Glutamatergic neuron (in vitro differentiated cells): ENCODE measurements around the gene NATD1. TPM values are rescaled to one million over a fixed set of nuclear protein-coding genes. Genes with fewer than 3 reads are reported as not detected.
A peak's percentile ranks its signal among the peaks of the same experiment; 100 is the strongest.

Source experiments
- DNase-seq: peaks from one replicate; pipeline ENCODE4 v3.0.0; 2022
- H3K27ac Mint-ChIP-seq: one replicate; pipeline ENCODE4 v1.8.0; 2020; ENCODE audit warnings: mild to moderate bottlenecking, mixed read lengths, inconsistent platforms; ENCODE audit not compliant: unreplicated experiment
- H3K27me3 Mint-ChIP-seq: one replicate; pipeline ENCODE4 v1.8.0; 2020; ENCODE audit warnings: mild to moderate bottlenecking, moderate library complexity, mixed read lengths, inconsistent platforms; ENCODE audit not compliant: unreplicated experiment
- H3K36me3 Mint-ChIP-seq: one replicate; pipeline ENCODE4 v1.8.0; 2020; ENCODE audit warnings: mild to moderate bottlenecking, mixed read lengths, inconsistent platforms; ENCODE audit not compliant: unreplicated experiment
- H3K4me1 Mint-ChIP-seq: one replicate; pipeline ENCODE4 v1.8.0; 2020; ENCODE audit warnings: mild to moderate bottlenecking, low read depth, mixed read lengths, inconsistent platforms; ENCODE audit not compliant: unreplicated experiment
- H3K4me3 Mint-ChIP-seq: one replicate; pipeline ENCODE4 v1.8.0; 2020; ENCODE audit warnings: mild to moderate bottlenecking, mixed read lengths, inconsistent platforms; ENCODE audit not compliant: unreplicated experiment
- H3K9me3 Mint-ChIP-seq: one replicate; pipeline ENCODE4 v1.8.0; 2020; ENCODE audit warnings: mild to moderate bottlenecking, moderate library complexity, mixed read lengths, inconsistent platforms; ENCODE audit not compliant: unreplicated experiment
- CTCF ChIP-seq: fragments of 200-600 bp; sonication (generic); IDR thresholded peaks from one replicate; pipeline ENCODE4 v1.5.0; 2021; ENCODE audit not compliant: partially characterized antibody, unreplicated experiment
- total RNA-seq: library from RNA; stranded (reverse); fragmentation: NEBNext Ultra II Directional; extraction: Animal tissue kit (Norgen Biotek cat#: 25700); gene quantifications from one replicate; pipeline ENCODE4 v1.2.1, GENCODE V29; 2021; ENCODE audit not compliant: unreplicated experiment

NATD1 gene
- total RNA-seq, 1 donor from 2014 or later, result 45.9 TPM

GRCh38 chr17:21296097-21297025, 43.2 kb upstream of the NATD1 start:
- H3K4me1 Mint-ChIP-seq, result peaks cover 25% of the 10 kb centered on the region
- peaks cover 46% of the 10 kb centered on the region for H3K9me3 Mint-ChIP-seq
- H3K36me3 Mint-ChIP-seq, result peaks cover 7% of the 10 kb centered on the region
- H3K27me3 Mint-ChIP-seq, result peaks cover 42% of the 10 kb centered on the region
- peak overlapping the region; percentile 76 for H3K27ac Mint-ChIP-seq
- TF ChIP-seq CTCF, result no peak
- H3K4me3 Mint-ChIP-seq, result no peak overlapping the region
- DNase-seq, result no peak

- peaks cover 4% of the 10 kb centered on the region for H3K36me3 Mint-ChIP-seq
- TF ChIP-seq CTCF, result no peak
- H3K4me3 Mint-ChIP-seq, result no peak overlapping the region
- H3K4me1 Mint-ChIP-seq, result peaks cover 25% of the 10 kb centered on the region
- peak overlapping the region; percentile 39 for H3K27ac Mint-ChIP-seq
- peak; percentile 71 for DNase-seq
- H3K9me3 Mint-ChIP-seq, result peaks cover 46% of the 10 kb centered on the region
- peaks cover 36% of the 10 kb centered on the region for H3K27me3 Mint-ChIP-seq
These were observed 42.1 kb upstream of the NATD1 start for GRCh38 chr17:21295036-21295952.

- Mint-ChIP-seq H3K27ac (peak overlapping the region; percentile 39), H3K36me3 (peaks cover 4% of the 10 kb centered on the region), H3K27me3 (peaks cover 36% of the 10 kb centered on the region), H3K4me3 (peak overlapping the region; percentile 27), H3K9me3 (peaks cover 42% of the 10 kb centered on the region), H3K4me1 (peaks cover 21% of the 10 kb centered on the region)
- no peak for TF ChIP-seq CTCF
- no peak for DNase-seq
These were observed 41.3 kb upstream of the NATD1 start for GRCh38 chr17:21294321-21295035.

GRCh38 chr17:21293831-21294210, 40.6 kb upstream of the NATD1 start:
- no peak for TF ChIP-seq CTCF
- Mint-ChIP-seq H3K4me1 (peaks cover 22% of the 10 kb centered on the region), H3K4me3 (no peak overlapping the region), H3K36me3 (peaks cover 4% of the 10 kb centered on the region), H3K27me3 (peaks cover 34% of the 10 kb centered on the region), H3K27ac (no peak overlapping the region), H3K9me3 (peaks cover 42% of the 10 kb centered on the region)
- no peak for DNase-seq
